ENCODE results near the gene AFAP1L2. TPM values are rescaled to one million over a fixed set of nuclear protein-coding genes. Genes with fewer than 3 reads are reported as not detected.
A peak's percentile ranks its signal among the peaks of the same experiment; 100 is the strongest.

The AFAP1L2 gene
- total RNA-seq, 4 donors from 2014 or later = 20.5 to 29.5 (median 23.9) TPM

GRCh38 chr10:114380797-114381196 lies 23.5 kb downstream of the AFAP1L2 start:
- H3K4me3 ChIP-seq = no peak overlapping the region
- no peak for ATAC-seq
- H3K9me3 ChIP-seq = no peaks in the 10 kb centered on the region
- TF ChIP-seq POLR2A (IDR thresholded peaks at IDR 0.05) (no peak), CTCF (IDR thresholded peaks at IDR 0.05) (no peak), EP300 (IDR thresholded peaks at IDR 0.05) (no peak), POLR2AphosphoS5 (IDR thresholded peaks at IDR 0.05) (no peak)
- peaks cover 0 to 27% (median 3%) of the 10 kb centered on the region in 3 donors for H3K4me1 ChIP-seq
- H3K36me3 ChIP-seq = no peaks in the 10 kb centered on the region
- peaks cover 3% of the 10 kb centered on the region for H3K27me3 ChIP-seq
- H3K27ac ChIP-seq = no peak overlapping the region
- WGBS, 2 donors (ENCODE audit: low coverage in 1 of 2) = 88 to 96% methylated on average over 5 of the region's 5 CpGs

DNA sequence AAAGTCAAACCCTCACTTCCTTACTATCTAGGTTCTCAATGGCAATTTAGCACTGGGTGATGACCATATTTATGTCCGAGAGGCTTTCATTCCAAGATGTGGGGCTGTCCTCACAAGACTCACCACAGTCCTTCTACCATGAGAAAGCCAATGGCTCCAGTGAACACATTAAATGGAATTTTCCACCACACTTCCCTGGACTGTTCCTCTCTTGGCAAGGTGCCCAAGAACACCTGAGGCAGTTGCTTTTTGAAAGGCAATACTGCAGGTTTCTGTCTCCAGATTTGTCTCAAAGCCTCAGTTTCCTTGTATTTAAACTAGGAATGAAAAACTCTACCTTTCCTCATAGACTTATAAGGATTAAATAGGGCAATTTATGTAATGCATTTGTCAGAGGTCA lies 24.2 kb downstream of the AFAP1L2 start:
- H3K27ac ChIP-seq = peak overlapping the region in 3 of 4 donors; percentile 31 to 50 (median 46)
- no peak for ATAC-seq

DNA sequence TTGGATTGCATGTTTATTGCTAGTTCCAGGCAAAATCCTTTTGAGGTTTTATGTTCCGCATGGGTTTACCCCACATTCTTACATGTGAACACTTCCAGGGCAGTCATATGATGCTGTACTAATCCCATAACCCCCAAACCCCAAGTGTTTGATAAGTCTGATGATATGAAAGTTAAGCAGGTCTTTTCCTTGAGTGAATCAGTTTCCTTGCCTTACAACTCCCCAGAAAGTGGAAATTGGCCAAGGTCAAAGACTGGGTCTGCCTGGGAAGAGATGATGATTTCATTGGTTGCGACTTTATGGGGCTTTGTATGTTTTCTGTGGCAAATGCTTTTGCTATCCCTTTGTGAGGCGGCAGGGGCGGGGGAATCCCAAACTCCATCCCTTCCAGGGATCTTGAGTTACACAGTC lies 24.7 kb downstream of the AFAP1L2 start:
- TF ChIP-seq CTCF (IDR thresholded peaks at IDR 0.05) (no peak), EP300 (IDR thresholded peaks at IDR 0.05) (no peak), POLR2AphosphoS5 (IDR thresholded peaks at IDR 0.05) (no peak), POLR2A (IDR thresholded peaks at IDR 0.05) (no peak)
- Histone ChIP-seq H3K36me3 (no peaks in the 10 kb centered on the region), H3K4me3 (no peak overlapping the region), H3K27me3 (peaks cover 3% of the 10 kb centered on the region), H3K4me1 (peaks cover 2 to 26% (median 3%) of the 10 kb centered on the region in 3 donors), H3K9me3 (no peaks in the 10 kb centered on the region), H3K27ac (peak overlapping the region in 3 of 4 donors; percentile 31 to 50 (median 46))
- 46 to 50% methylated on average over 4 of the region's 4 CpGs for WGBS, 2 donors (ENCODE audit: low coverage in 1 of 2)
- ATAC-seq = peak; percentile 45

More for the DNA sequence above, 24.2 kb downstream of the AFAP1L2 start:
- H3K9me3 ChIP-seq = no peaks in the 10 kb centered on the region
- no peaks in the 10 kb centered on the region for H3K36me3 ChIP-seq
- WGBS, 2 donors (ENCODE audit: low coverage in 1 of 2) = 43 to 75% methylated on average over 1 of the region's 1 CpG
- no peak overlapping the region for H3K4me3 ChIP-seq
- peaks cover 3% of the 10 kb centered on the region for H3K27me3 ChIP-seq
- H3K4me1 ChIP-seq = peaks cover 0 to 26% (median under 1%) of the 10 kb centered on the region in 3 donors
- no peak for TF ChIP-seq POLR2AphosphoS5 (IDR thresholded peaks at IDR 0.05)
- no peak for TF ChIP-seq EP300 (IDR thresholded peaks at IDR 0.05)
- no peak for TF ChIP-seq CTCF (IDR thresholded peaks at IDR 0.05)

DNA sequence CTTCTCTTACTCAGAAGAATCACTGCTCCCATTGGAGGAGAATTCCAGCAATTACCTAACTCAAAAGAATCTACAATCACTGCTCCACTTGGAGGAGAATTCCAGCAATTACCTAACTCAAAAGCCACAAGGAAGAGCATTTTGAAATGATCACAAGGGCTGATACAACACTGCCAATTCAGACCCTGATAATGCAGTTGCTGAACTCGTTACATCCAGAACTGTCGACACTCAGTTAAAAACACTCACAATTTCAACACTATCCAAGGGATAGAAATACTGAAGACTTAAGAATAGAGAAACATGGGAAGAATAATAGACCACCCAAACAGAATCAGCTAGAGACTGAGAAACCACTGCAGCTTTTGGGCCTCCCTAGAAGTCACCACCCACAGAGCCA lies 27.8 kb downstream of the AFAP1L2 start:
- Histone ChIP-seq H3K27me3 (peaks cover 3% of the 10 kb centered on the region), H3K27ac (no peak overlapping the region), H3K36me3 (no peaks in the 10 kb centered on the region), H3K4me3 (no peak overlapping the region), H3K4me1 (peaks cover 3 to 37% (median 12%) of the 10 kb centered on the region in 3 donors), H3K9me3 (no peaks in the 10 kb centered on the region)
- ATAC-seq = peak; percentile 19
- 69 to 100% methylated on average over 2 of the region's 2 CpGs for WGBS, 2 donors (ENCODE audit: low coverage in 1 of 2)
- TF ChIP-seq CTCF (IDR thresholded peaks at IDR 0.05) (no peak), EP300 (IDR thresholded peaks at IDR 0.05) (no peak)

DNA sequence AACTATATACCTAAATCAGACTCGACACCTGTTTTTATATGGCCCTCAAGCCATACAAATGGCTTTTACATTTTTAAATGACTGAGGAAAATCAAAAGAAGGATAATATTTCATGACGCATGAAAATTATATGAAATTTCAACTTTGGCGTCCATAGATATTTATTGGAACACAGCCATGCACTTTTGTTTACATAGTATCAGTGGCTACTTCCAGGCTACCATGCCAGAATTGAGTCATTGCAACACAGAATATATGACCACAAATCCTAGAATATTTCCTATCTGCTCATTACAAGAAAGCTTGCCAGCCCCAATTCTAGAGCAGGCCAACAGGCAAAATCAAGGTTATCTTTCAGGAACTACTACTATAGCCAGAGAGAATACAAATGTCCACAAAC lies 29.3 kb downstream of the AFAP1L2 start:
- Histone ChIP-seq H3K4me3 (no peak overlapping the region), H3K27me3 (peaks cover 3% of the 10 kb centered on the region), H3K36me3 (no peaks in the 10 kb centered on the region), H3K9me3 (no peaks in the 10 kb centered on the region), H3K27ac (peak overlapping the region; percentile 44 to 78 (median 72)), H3K4me1 (peaks cover 3 to 50% (median 12%) of the 10 kb centered on the region in 3 donors)
- no peak for ATAC-seq
- 34 to 44% methylated on average over 3 of the region's 3 CpGs for WGBS, 2 donors (ENCODE audit: low coverage in 1 of 2)
- peak; percentile 15 for TF ChIP-seq POLR2AphosphoS5 (IDR thresholded peaks at IDR 0.05)
- TF ChIP-seq CTCF (IDR thresholded peaks at IDR 0.05) = no peak
